CD14-positive monocyte (primary cell): Measurements from ENCODE around the gene KIAA1755. TPM values are rescaled to one million over a fixed set of nuclear protein-coding genes. Genes with fewer than 3 reads are reported as not detected.

Experiments used
- DNase-seq, 3 donors: peaks; one replicate each; pipeline ENCODE4 v3.0.0-alpha.2; 2011 to 2022
- H2AFZ ChIP-seq: 2 replicates; pipeline ENCODE4 v1.6.0; 2012; ENCODE audit warnings: mild to moderate bottlenecking, low read depth, low read length, inconsistent platforms; ENCODE audit not compliant: insufficient read depth, poor library complexity, severe bottlenecking
- H3K27ac ChIP-seq, 2 donors: 1 replicate in 1 of 2; 2 replicates in 1 of 2; pipeline ENCODE4 v1.5.1; 2012 to 2013; ENCODE audit warnings: low read length in 2 of 2, control low read depth in 1 of 2, inconsistent platforms in 1 of 2, low read depth in 1 of 2, mild to moderate bottlenecking in 1 of 2
- H3K27me3 ChIP-seq, 2 donors: one replicate each; pipeline versions ENCODE4 v1.6.0 to v1.6.1; 2011 to 2013; ENCODE audit warnings: low read length in 2 of 2; ENCODE audit not compliant: control insufficient read depth in 2 of 2, insufficient read depth in 2 of 2
- H3K36me3 ChIP-seq, 2 donors: replicated peaks in 1 of 2; 1 replicate in 1 of 2; 2 replicates in 1 of 2; pipeline versions ENCODE4 v1.5.1 to v1.6.1; 2012 to 2013; ENCODE audit warnings: low read length in 2 of 2, control low read depth in 1 of 2, inconsistent platforms in 1 of 2, mild to moderate bottlenecking in 1 of 2; ENCODE audit not compliant: insufficient read depth in 2 of 2, control insufficient read depth in 1 of 2
- H3K4me1 ChIP-seq, 2 donors: 1 replicate in 1 of 2; 2 replicates in 1 of 2; pipeline versions ENCODE4 v1.5.1 to v1.6.1; 2012 to 2013; ENCODE audit warnings: low read length in 2 of 2, control low read depth in 1 of 2, inconsistent platforms in 1 of 2, mild to moderate bottlenecking in 1 of 2, moderate library complexity in 1 of 2; ENCODE audit not compliant: insufficient read depth in 2 of 2, control insufficient read depth in 1 of 2
- H3K4me2 ChIP-seq: replicated peaks from 2 replicates; pipeline ENCODE3; 2012; ENCODE audit warnings: low read length, moderate library complexity, mild to moderate bottlenecking; ENCODE audit not compliant: poor library complexity, severe bottlenecking; ENCODE audit errors: extremely low read depth
- H3K4me3 ChIP-seq, 3 experiments: fragments of 200-600 bp in 1 of 3; sonication (generic) in 1 of 3; replicated peaks in 1 of 3; 1 replicate in 2 of 3; 2 replicates in 1 of 3; pipeline ENCODE4 v1.5.1; 2011 to 2013; ENCODE audit warnings: low read length in 3 of 3, mild to moderate bottlenecking in 3 of 3, control low read depth in 2 of 3, low read depth in 2 of 3, inconsistent platforms in 1 of 3, moderate library complexity in 1 of 3
- H3K79me2 ChIP-seq: 2 replicates; pipeline ENCODE4 v1.6.0; 2012; ENCODE audit warnings: mild to moderate bottlenecking, control low read depth, inconsistent platforms, low read length, moderate library complexity; ENCODE audit not compliant: insufficient read depth
- H3K9ac ChIP-seq: 2 replicates; pipeline ENCODE4 v1.6.0; 2017; ENCODE audit warnings: low read length, mild to moderate bottlenecking; ENCODE audit not compliant: insufficient read depth, poor library complexity, severe bottlenecking
- H3K9me3 ChIP-seq, 2 donors: replicated peaks in 1 of 2; 1 replicate in 1 of 2; 2 replicates in 1 of 2; pipeline versions ENCODE4 v1.5.1 to v1.6.1; 2012 to 2013; ENCODE audit warnings: low read length in 2 of 2, control low read depth in 1 of 2; ENCODE audit not compliant: control insufficient read depth in 1 of 2, insufficient read depth in 1 of 2
- H4K20me1 ChIP-seq: 2 replicates; pipeline ENCODE4 v1.6.0; 2012; ENCODE audit warnings: mild to moderate bottlenecking, low read length, control low read depth, moderate library complexity; ENCODE audit not compliant: insufficient read depth
- H3K27ac Mint-ChIP-seq, 7 donors: one replicate each; pipeline ENCODE4 v1.8.0; 2020; ENCODE audit warnings: mild to moderate bottlenecking in 7 of 7, mixed read lengths in 7 of 7, moderate library complexity in 6 of 7, inconsistent platforms in 2 of 7
- H3K27me3 Mint-ChIP-seq, 3 donors: one replicate each; pipeline ENCODE4 v1.8.0; 2021 to 2022; ENCODE audit warnings: low read depth in 3 of 3, mild to moderate bottlenecking in 3 of 3, mixed read lengths in 3 of 3, moderate library complexity in 3 of 3, inconsistent platforms in 1 of 3
- H3K36me3 Mint-ChIP-seq, 2 donors: one replicate each; pipeline ENCODE4 v1.8.0; 2020; ENCODE audit warnings: mixed read lengths in 2 of 2, inconsistent platforms in 1 of 2, mild to moderate bottlenecking in 1 of 2
- H3K4me1 Mint-ChIP-seq: one replicate; pipeline ENCODE4 v1.8.0; 2020; ENCODE audit warnings: mild to moderate bottlenecking, mixed read lengths
- H3K4me3 Mint-ChIP-seq, 2 donors: one replicate each; pipeline ENCODE4 v1.8.0; 2020; ENCODE audit warnings: mild to moderate bottlenecking in 2 of 2, mixed read lengths in 2 of 2, moderate library complexity in 1 of 2
- H3K9me3 Mint-ChIP-seq, 7 donors: one replicate each; pipeline ENCODE4 v1.8.0; 2020 to 2022; ENCODE audit warnings: mixed read lengths in 7 of 7, mild to moderate bottlenecking in 6 of 7, moderate library complexity in 6 of 7, inconsistent platforms in 2 of 7
- CTCF ChIP-seq: fragments of 200-600 bp; IDR thresholded peaks from one replicate; pipeline ENCODE4 v1.8.0; 2022; ENCODE audit warnings: antibody characterized with exemption, mild to moderate bottlenecking
- WGBS: methylation state at CpG from one replicate; pipeline ENCODE4 v1.1.5; 2013; ENCODE audit warnings: missing lambda C conversion rate; ENCODE audit not compliant: insufficient coverage; 5-methylcytosine and 5-hydroxymethylcytosine counted together
- intact Hi-C, 2 donors: fragments of 100-400 bp; cut with micrococcal nuclease; formaldehyde crosslinking; loops; one replicate each; pipeline versions ENCODE4 v1.15.0 to v1.15.1; 2023
- polyA plus RNA-seq, 3 donors: library from polyadenylated mRNA; depleted of rRNA in 1 of 3; unstranded in 2 of 3; stranded (reverse) in 1 of 3; fragments of 300-500 nt in 2 of 3; fragments of >200 nt in 1 of 3; fragmentation: Illumina TruSeq in 2 of 3; gene quantifications; 1 replicate in 2 of 3; 2 replicates in 1 of 3; pipeline ENCODE4 v1.2.3, GENCODE V29; 2012 to 2021

Gene KIAA1755
- polyA plus RNA-seq, 3 donors: not detected

DNA sequence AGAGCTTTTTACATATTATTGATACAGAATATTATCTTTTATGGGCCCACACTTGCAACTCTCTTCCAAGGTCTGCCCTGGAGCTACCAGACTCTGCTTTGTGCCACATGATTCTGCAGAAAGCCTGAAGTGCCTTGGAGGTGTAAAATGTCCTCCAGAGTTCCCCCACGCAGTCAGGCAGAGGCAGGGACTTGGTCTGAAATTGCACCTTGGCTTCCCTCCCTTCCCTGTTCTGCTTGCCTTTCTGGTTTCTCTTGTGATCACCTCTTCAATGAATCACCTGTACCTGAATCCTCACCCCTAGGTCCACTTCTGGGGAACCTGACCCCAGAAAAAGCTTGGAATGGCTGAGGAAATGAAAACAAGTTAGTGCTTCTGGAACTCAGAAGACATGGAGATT, 52.4 kb downstream of the KIAA1755 start:
- intact Hi-C loops: no loop called here
- Mint-ChIP-seq H3K27me3 (peaks cover 1 to 2% (median 1%) of the 10 kb centered on the region in 3 donors), H3K4me1 (peaks cover 42% of the 10 kb centered on the region), H3K27ac (peak overlapping the region in 1 of 7 donors; percentile 50), H3K36me3 (no peaks in the 10 kb centered on the region), H3K9me3 (peaks cover 0 to 2% (median 0%) of the 10 kb centered on the region in 7 donors), H3K4me3 (no peak overlapping the region)
- no peak overlapping the region for H3K9ac ChIP-seq
- no peaks in the 10 kb centered on the region for H3K79me2 ChIP-seq
- no peak for DNase-seq
- no peak for TF ChIP-seq CTCF
- 100% methylated on average over 1 of the region's 1 CpG for WGBS
- no peaks in the 10 kb centered on the region for H3K27me3 ChIP-seq
- no peak overlapping the region for H3K4me2 ChIP-seq
- no peak overlapping the region for H3K4me3 ChIP-seq
- no peaks in the 10 kb centered on the region for H4K20me1 ChIP-seq
- H2AFZ ChIP-seq: no peak overlapping the region
- H3K27ac ChIP-seq: no peak overlapping the region
- H3K36me3 ChIP-seq: no peaks in the 10 kb centered on the region
- H3K9me3 ChIP-seq: no peaks in the 10 kb centered on the region
- H3K4me1 ChIP-seq: peaks cover 23 to 31% of the 10 kb centered on the region in 2 donors

DNA sequence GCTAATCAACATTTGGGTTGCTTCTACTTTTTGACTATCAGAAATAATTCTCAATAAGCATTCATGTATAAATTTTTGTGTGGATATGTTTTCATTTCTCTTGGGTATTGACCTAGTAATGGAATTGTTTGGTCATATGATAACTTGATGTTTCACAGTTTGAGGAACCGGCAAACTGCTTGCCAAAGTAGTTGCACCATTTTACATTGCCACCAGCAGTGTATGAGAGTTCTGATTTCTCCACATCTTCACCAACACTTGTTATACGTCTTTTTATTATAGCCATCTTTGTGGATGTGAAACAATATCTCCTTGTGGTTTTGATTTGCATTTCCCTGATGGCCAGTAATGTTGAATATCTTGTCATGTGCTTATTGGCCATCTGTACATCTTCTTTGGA, 52.9 kb downstream of the KIAA1755 start:
- intact Hi-C loops: no loop called here
- peaks cover 23 to 31% of the 10 kb centered on the region in 2 donors for H3K4me1 ChIP-seq
- H4K20me1 ChIP-seq: no peaks in the 10 kb centered on the region
- H3K27ac ChIP-seq: no peak overlapping the region
- Mint-ChIP-seq H3K27me3 (peaks cover 1 to 2% (median 2%) of the 10 kb centered on the region in 3 donors), H3K36me3 (no peaks in the 10 kb centered on the region), H3K4me1 (peaks cover 44% of the 10 kb centered on the region), H3K27ac (no peak overlapping the region), H3K4me3 (no peak overlapping the region), H3K9me3 (peaks cover 0 to 3% (median 0%) of the 10 kb centered on the region in 7 donors)
- no peak overlapping the region for H3K4me2 ChIP-seq
- H3K9me3 ChIP-seq: no peaks in the 10 kb centered on the region
- TF ChIP-seq CTCF: no peak
- no peak overlapping the region for H3K4me3 ChIP-seq
- no peaks in the 10 kb centered on the region for H3K27me3 ChIP-seq
- no peaks in the 10 kb centered on the region for H3K36me3 ChIP-seq
- DNase-seq: no peak
- H2AFZ ChIP-seq: no peak overlapping the region
- no CpG with 5 or more reads among the region's 2 CpGs for WGBS
- H3K9ac ChIP-seq: no peak overlapping the region
- no peaks in the 10 kb centered on the region for H3K79me2 ChIP-seq
